ENCODE measurements around the gene ADAT2. TPM values are rescaled to one million over a fixed set of nuclear protein-coding genes. Genes with fewer than 3 reads are reported as not detected.

ADAT2 gene
- 2.4 and 4.8 TPM in 2 replicates for total RNA-seq

GRCh38 chr6:143450453-143451371 is at the start of gene ADAT2, which contains the start of gene PEX3:
Gene ADAT2 (minus strand): TSS chr6:143450695. CDS start chr6:143450658, 37 bp downstream.
Gene PEX3 (plus strand): TSS chr6:143450805. CDS start chr6:143451043, 238 bp downstream.

Other genes with a start within 250 kb of the ADAT2 start
- gene PEX3, start 110 bp upstream of the ADAT2 start, total RNA-seq: 10.2 and 22.0 TPM in 2 replicates
- 29.5 and 31.1 TPM in 2 replicates for gene FUCA2, start 61.0 kb upstream of the ADAT2 start, total RNA-seq
- 88.2 and 136 TPM in 2 replicates for gene PHACTR2, start 227.3 kb upstream of the ADAT2 start, total RNA-seq